ENCODE data around the gene LBP.

GRCh38 chr20:38311091-38311490 is 35.2 kb upstream of the LBP start:
- TF ChIP-seq CTCF (IDR thresholded peaks at IDR 0.05; ENCODE audit: low read depth, low read length) (no peak), MAX (IDR thresholded peaks at IDR 0.05; ENCODE audit: low read depth, low read length) (no peak), POLR2A (IDR thresholded peaks at IDR 0.05; ENCODE audit: extremely low read depth, insufficient read length) (no peak), MYC (IDR thresholded peaks at IDR 0.05; ENCODE audit: low read depth, low read length) (no peak)
